HepG2 (cell line): ENCODE data around the gene STMN1. TPM values are rescaled to one million over a fixed set of nuclear protein-coding genes. Genes with fewer than 3 reads are reported as not detected.

ENCODE experiments used
- AFF4 ChIP-seq: sonication (generic); formaldehyde crosslinking; IDR thresholded peaks from 2 replicates; pipeline ENCODE4 v1.4.0; 2020; ENCODE audit warnings: missing genetic modification reagents
- ARID5B ChIP-seq: IDR thresholded peaks from 2 replicates; pipeline ENCODE4 v1.4.0; 2020; ENCODE audit warnings: mild to moderate bottlenecking, missing genetic modification reagents
- GTF3A ChIP-seq: sonication (generic); formaldehyde crosslinking; conservative IDR thresholded peaks from 2 replicates; pipeline ENCODE4 v1.4.0; 2020; ENCODE audit warnings: mild to moderate bottlenecking, missing genetic modification reagents
- HNF4G ChIP-seq, 2 experiments: sonication (generic) in 1 of 2; formaldehyde crosslinking in 1 of 2; IDR thresholded peaks; 2 replicates each; pipeline versions ENCODE4 v1.4.0 to v1.6.1; 2011 to 2020; ENCODE audit warnings: borderline replicate concordance in 2 of 2, low read depth in 2 of 2, mild to moderate bottlenecking in 2 of 2, low read length in 1 of 2, missing genetic modification reagents in 1 of 2, moderate library complexity in 1 of 2
- NFYC ChIP-seq: IDR thresholded peaks from 2 replicates; pipeline ENCODE4 v1.6.1; 2016; ENCODE audit warnings: missing genetic modification reagents, missing compliant biosample characterization
- STAT6 ChIP-seq: sonication (generic); formaldehyde crosslinking; IDR thresholded peaks from 2 replicates; pipeline ENCODE4 v1.4.0; 2020; ENCODE audit warnings: missing genetic modification reagents, mild to moderate bottlenecking, borderline replicate concordance
- ZNF362 ChIP-seq: sonication (generic); formaldehyde crosslinking; IDR thresholded peaks from 2 replicates; pipeline ENCODE4 v1.4.0; 2020; ENCODE audit warnings: missing genetic modification reagents, mild to moderate bottlenecking, borderline replicate concordance
- ZNF414 ChIP-seq: sonication (generic); formaldehyde crosslinking; IDR thresholded peaks from 2 replicates; pipeline ENCODE4 v1.5.0; 2020; ENCODE audit warnings: missing genetic modification reagents
- ZNF558 ChIP-seq: sonication (generic); formaldehyde crosslinking; IDR thresholded peaks from 2 replicates; pipeline ENCODE4 v1.9.0; 2022; ENCODE audit warnings: mild to moderate bottlenecking, missing genetic modification reagents, borderline replicate concordance
- ZNF605 ChIP-seq: sonication (generic); formaldehyde crosslinking; IDR thresholded peaks from 2 replicates; pipeline ENCODE4 v1.8.0; 2022; ENCODE audit warnings: mild to moderate bottlenecking, missing genetic modification reagents
- ZNF672 ChIP-seq: sonication (generic); formaldehyde crosslinking; IDR thresholded peaks from 2 replicates; pipeline ENCODE4 v1.8.1; 2022; ENCODE audit warnings: missing genetic modification reagents
- polyA plus RNA-seq, 8 experiments: library from polyadenylated mRNA; depleted of rRNA in 3 of 8; stranded (reverse) in 7 of 8; unstranded in 1 of 8; fragments of >200 nt; fragmentation: Illumina TruSeq in 4 of 8; extraction: Trizol in 4 of 8; gene quantifications; 2 replicates each; pipeline versions ENCODE4 v1.2.1 to v1.2.3, GENCODE V29; 2011 to 2016; ENCODE audit warnings: low read depth in 4 of 8, missing spikeins in 1 of 8, mixed read lengths in 1 of 8; ENCODE audit not compliant: insufficient read depth in 1 of 8
- total RNA-seq, 5 experiments: library from RNA; depleted of rRNA; stranded (reverse); fragments of >200 nt; fragmentation: Illumina TruSeq; extraction: Trizol; gene quantifications; 2 replicates each; pipeline ENCODE4 v1.2.3, GENCODE V29; 2016; ENCODE audit warnings: low read depth in 1 of 5

Gene STMN1
- total and polyA plus RNA-seq, 2 of the 13 experiments (the other 11 are each of a cell fraction or from before 2014, with no cell fraction given): 45.9 to 409 TPM

GRCh38 chr1:25858906-25859789, 47.1 kb downstream of the STMN1 start, which contains the start of gene AUNIP (continued):
- TF ChIP-seq STAT6 (CRISPR knock-in tag): no peak
- TF ChIP-seq ZNF558: peak; percentile 42; the same call in 1 of the 2 replicates
- no peak for TF ChIP-seq HNF4G (IDR thresholded peaks at IDR 0.05; ENCODE audit: borderline replicate concordance, low read depth, low read length)
- no peak; the same call in 1 of the 2 replicates for TF ChIP-seq HNF4G (CRISPR knock-in tag; IDR thresholded peaks at IDR 0.05; ENCODE audit: borderline replicate concordance, low read depth)
- TF ChIP-seq NFYC (CRISPR knock-in tag): no peak
- TF ChIP-seq AFF4 (CRISPR knock-in tag): no peak
- no peak for TF ChIP-seq GTF3A (CRISPR knock-in tag)
- no peak; the same call in 1 of the 2 replicates for TF ChIP-seq ZNF362 (CRISPR knock-in tag)
- TF ChIP-seq ZNF605 (CRISPR knock-in tag): no peak
- TF ChIP-seq ZNF672 (CRISPR knock-in tag): peak; percentile 46; the same call in 1 of the 2 replicates
- TF ChIP-seq ARID5B (CRISPR knock-in tag): peak; percentile 64; the same call in 1 of the 2 replicates
- TF ChIP-seq ZNF414 (CRISPR knock-in tag): no peak
